ENCODE measurements around the gene DPP6.

Gene DPP6

GRCh38 chr7:154188330-154188729 is 136.1 kb downstream of the DPP6 start:
- DNase-seq (ENCODE audit: low read depth), result no peak
- no peak overlapping the region for H3K4me3 ChIP-seq (ENCODE audit: low read depth, low read length)
- no peak for TF ChIP-seq CTCF (IDR thresholded peaks at IDR 0.05; ENCODE audit: control insufficient read depth, extremely low read depth, insufficient read depth)

- DNase-seq (ENCODE audit: low read depth), result no peak
- no peak overlapping the region for H3K4me3 ChIP-seq (ENCODE audit: low read depth, low read length)
- no peak for TF ChIP-seq CTCF (IDR thresholded peaks at IDR 0.05; ENCODE audit: control insufficient read depth, extremely low read depth, insufficient read depth)
Measured at GRCh38 chr7:154195266-154195665, 143.1 kb downstream of the DPP6 start.

- no peak for DNase-seq (ENCODE audit: low read depth)
- H3K4me3 ChIP-seq (ENCODE audit: low read depth, low read length), result no peak overlapping the region
- no peak for TF ChIP-seq CTCF (IDR thresholded peaks at IDR 0.05; ENCODE audit: control insufficient read depth, extremely low read depth, insufficient read depth)
Measured at GRCh38 chr7:154198481-154198880, 146.3 kb downstream of the DPP6 start.

GRCh38 chr7:154200241-154200640 is 148.0 kb downstream of the DPP6 start:
- DNase-seq (ENCODE audit: low read depth), result no peak
- TF ChIP-seq CTCF (IDR thresholded peaks at IDR 0.05; ENCODE audit: control insufficient read depth, extremely low read depth, insufficient read depth), result no peak

GRCh38 chr7:154202002-154202401 is 149.8 kb downstream of the DPP6 start:
- H3K4me3 ChIP-seq (ENCODE audit: low read depth, low read length), result no peak overlapping the region
- DNase-seq (ENCODE audit: low read depth), result no peak
- TF ChIP-seq CTCF (IDR thresholded peaks at IDR 0.05; ENCODE audit: control insufficient read depth, extremely low read depth, insufficient read depth), result no peak

More at GRCh38 chr7:154200241-154200640, 148.0 kb downstream of the DPP6 start:
- H3K4me3 ChIP-seq (ENCODE audit: low read depth, low read length), result no peak overlapping the region

GRCh38 chr7:154204046-154204445 is 151.8 kb downstream of the DPP6 start:
- no peak for DNase-seq (ENCODE audit: low read depth)
- no peak for TF ChIP-seq CTCF (IDR thresholded peaks at IDR 0.05; ENCODE audit: control insufficient read depth, extremely low read depth, insufficient read depth)
- H3K4me3 ChIP-seq (ENCODE audit: low read depth, low read length), result no peak overlapping the region

GRCh38 chr7:154212861-154213260 is 160.7 kb downstream of the DPP6 start:
- H3K4me3 ChIP-seq (ENCODE audit: low read depth, low read length), result no peak overlapping the region
- no peak for TF ChIP-seq CTCF (IDR thresholded peaks at IDR 0.05; ENCODE audit: control insufficient read depth, extremely low read depth, insufficient read depth)
- DNase-seq (ENCODE audit: low read depth), result no peak

All from LNCaP clone FGC (cell line).